Endothelial cell of hepatic sinusoid (primary cell): ENCODE results near the gene BMPR1B.
"Not testable (repeated sequence)": the region's sequence is repeated elsewhere in the genome, so short reads cannot be mapped to it uniquely, and the experiment has no call there.

Source experiments
- in situ Hi-C: cut with HindIII; loops from 2 replicates; pipeline ENCODE4 v1.10.0; 2017; ENCODE audit warnings: low sequenced_read_pairs

The BMPR1B gene

DNA sequence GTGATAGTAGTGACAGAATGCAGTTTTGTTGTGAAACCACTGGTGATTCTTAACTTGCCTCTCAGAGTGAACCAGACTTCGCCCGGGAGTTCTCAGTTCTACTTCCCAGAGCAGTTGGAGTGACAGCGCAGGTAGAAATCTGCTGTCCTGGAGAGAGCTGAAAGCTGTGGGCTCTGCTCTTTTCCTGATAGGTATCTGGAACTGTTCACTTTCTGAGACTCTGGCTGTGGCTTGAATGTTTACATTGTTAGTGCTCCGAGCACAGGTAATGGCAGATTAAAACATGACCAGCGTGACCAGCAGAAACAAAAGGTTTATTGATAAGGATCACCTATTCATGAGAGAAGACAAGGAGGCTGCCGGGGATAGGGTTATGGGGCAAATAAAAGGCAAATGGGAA is 360.7 kb downstream of the BMPR1B start:
- in situ Hi-C loops, result no loop called here

DNA sequence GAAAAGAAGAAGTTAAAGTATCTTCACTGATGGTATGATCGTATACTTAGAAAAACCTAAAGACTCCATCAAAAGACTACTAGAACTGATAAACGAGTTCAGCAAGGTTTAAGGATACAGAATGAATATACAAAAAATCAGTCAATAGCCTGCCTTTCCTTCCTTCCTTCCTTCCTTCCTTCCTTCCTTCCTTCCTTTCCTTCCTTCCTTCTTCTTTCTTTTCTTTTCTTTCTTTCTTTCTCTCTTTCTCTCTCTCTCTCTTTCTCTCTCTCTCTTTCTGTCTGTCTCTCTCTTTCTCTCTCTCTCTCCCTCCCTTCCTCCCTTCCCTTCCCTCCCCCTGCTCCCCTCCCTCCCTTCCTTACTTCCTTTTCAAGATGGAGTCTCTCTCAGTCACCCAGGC is 362.7 kb downstream of the BMPR1B start:
- in situ Hi-C loops, result no loop called here

GRCh38 chr4:95122001-95122400 is 364.2 kb downstream of the BMPR1B start:
- in situ Hi-C loops, result no loop called here

DNA sequence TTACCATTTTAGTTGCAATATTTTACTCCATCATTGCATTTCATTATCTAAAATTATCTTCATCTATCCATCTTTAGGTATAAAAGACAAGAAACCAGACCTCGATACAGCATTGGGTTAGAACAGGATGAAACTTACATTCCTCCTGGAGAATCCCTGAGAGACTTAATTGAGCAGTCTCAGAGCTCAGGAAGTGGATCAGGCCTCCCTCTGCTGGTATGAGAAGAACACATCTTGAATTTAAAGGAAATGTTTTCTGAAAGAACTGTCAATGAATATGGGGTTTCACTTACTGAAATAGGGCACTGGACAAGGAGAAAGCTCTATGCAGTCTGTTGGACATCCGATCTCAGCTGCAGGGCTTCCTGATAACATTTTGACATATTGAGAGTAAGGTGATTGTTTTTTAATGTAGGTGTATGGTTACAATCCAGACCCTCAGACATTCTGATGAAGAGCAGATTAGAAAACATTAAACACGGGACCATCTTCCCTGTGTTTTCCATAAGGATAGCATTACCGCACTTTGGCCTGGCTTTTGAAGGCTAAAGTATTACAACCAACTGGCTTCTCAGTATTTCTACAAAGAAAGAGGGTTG is 367.2 kb downstream of the BMPR1B start:
- in situ Hi-C loops, result no loop called here

DNA sequence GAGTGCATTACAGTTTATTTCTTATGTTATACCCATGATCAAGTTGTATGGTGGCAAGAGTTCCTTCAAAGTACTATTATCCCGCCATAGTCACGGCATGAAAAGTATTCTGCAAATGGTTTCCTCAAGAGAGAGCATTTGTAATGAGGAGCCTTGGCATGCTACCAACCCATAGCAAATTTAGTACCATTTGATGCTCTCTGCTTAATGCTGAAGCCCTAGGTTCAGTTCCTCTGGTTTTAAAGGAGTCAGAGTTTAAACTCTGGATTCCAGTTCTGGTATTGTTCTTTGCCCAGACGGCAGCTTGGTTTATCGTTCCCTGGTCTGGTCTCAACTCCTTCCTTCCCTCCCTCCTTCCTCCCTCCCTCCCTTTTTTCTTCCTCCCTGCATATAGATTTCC is 371.3 kb downstream of the BMPR1B start:
- in situ Hi-C loops, result no loop called here

DNA sequence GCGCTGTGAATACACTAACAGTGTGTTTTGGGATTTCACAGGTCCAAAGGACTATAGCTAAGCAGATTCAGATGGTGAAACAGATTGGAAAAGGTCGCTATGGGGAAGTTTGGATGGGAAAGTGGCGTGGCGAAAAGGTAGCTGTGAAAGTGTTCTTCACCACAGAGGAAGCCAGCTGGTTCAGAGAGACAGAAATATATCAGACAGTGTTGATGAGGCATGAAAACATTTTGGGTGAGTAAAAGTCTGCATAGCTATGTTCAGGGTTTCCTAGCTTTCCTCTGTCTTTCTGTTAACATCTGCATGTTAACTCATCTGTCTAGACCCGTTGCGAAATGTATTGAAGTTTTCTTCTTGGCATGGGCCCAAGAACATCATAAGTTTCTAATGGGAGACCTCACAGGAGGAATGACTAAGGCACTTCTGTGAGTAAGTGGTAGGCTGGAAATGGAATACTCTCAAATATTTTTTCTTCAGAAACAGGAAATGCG is 372.1 kb downstream of the BMPR1B start:
- in situ Hi-C loops, result no loop called here

DNA sequence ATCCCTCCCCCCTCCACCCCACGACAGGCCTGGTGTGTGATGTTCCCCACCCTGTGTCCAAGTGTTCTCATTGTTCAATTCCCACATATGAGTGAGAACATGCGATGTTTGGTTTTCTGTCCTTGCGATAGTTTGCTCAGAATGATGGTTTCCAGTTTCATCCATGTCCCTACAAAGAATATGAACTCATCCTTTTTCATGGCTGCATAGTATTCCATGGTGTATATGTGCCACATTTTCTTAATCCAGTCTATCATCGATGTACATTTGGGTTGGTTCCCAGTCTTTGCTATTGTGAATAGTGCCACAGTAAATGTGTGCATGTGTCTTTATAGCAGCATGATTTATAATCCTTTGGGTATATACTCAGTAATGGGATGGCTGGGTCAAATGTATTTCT is 376.3 kb downstream of the BMPR1B start:
- in situ Hi-C loops, result not testable (repeated sequence)

- in situ Hi-C loops, result not testable (repeated sequence)
These were observed 381.7 kb downstream of the BMPR1B start for GRCh38 chr4:95139424-95139823.

DNA sequence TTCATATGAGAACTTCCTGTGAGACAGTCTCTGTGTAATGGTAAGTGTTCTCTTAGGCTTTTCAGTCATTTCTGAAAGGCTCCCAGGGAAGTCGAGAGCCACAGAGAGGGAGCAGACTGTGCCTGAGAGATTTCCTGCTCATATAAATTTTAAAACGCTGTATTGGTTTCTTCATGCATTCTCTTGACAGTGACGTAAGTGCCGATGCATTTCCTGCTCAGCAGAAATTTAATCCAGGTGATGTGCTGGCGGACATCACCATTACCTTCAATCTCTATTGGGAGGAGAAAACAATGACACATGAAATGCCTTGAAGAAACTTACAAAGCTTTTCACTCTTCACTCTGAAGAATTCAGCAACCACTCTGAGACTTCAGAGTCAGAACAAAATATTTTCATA is 383.6 kb downstream of the BMPR1B start:
- in situ Hi-C loops, result loop anchor here (10.0 kb wide), 1 partner anchor 63 kb away; no protein-coding TSS in a partner anchor

GRCh38 chr4:95142932-95143331 is 385.2 kb downstream of the BMPR1B start:
- in situ Hi-C loops, result loop anchor here (10.0 kb wide), 1 partner anchor 62 kb away; no protein-coding TSS in a partner anchor

GRCh38 chr4:95151255-95151654 is 393.5 kb downstream of the BMPR1B start:
- in situ Hi-C loops, result no loop called here

- in situ Hi-C loops, result no loop called here
These were observed 395.4 kb downstream of the BMPR1B start for GRCh38 chr4:95153182-95153581.

GRCh38 chr4:95155759-95156451 is 398.1 kb downstream of the BMPR1B start:
- in situ Hi-C loops, result no loop called here

- in situ Hi-C loops, result no loop called here
These were observed 398.7 kb downstream of the BMPR1B start for GRCh38 chr4:95156452-95156765.

DNA sequence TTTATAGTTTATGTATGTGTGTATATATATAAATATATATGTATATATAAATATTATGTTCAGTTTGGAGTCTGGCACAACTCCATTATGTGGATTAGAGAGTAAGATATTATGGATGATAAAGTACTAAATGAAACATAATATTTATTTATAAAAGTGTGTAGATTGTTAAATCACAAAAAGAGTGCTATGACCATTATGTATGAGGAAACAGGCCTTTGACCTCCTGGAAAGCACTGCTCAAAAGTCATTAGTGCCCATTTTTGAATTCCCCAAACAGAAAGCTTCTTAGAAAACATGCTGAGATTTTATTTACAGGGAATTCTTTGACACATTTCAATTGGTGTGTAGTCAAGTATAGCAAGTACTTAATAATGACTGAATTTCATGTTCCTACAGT is 399.8 kb downstream of the BMPR1B start:
- in situ Hi-C loops, result no loop called here

DNA sequence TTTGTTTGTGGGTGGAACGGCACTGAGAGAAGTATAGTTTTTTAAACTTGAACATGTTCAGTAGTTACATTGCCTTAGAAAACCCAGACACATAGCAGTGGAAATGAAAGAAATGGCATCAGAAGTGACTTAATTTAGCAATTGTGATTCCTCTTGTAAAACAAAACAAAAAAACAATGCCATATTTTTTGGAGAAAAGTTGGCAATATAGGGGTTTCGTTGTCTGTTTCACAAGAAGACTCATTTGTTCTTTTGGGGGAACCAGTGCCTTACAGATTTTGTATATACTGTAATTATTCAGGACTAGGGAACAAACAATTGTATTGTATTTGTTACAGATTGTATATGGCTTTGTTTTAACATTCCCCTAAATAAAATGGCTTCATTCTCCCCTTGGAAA is 400.3 kb downstream of the BMPR1B start:
- in situ Hi-C loops, result no loop called here

DNA sequence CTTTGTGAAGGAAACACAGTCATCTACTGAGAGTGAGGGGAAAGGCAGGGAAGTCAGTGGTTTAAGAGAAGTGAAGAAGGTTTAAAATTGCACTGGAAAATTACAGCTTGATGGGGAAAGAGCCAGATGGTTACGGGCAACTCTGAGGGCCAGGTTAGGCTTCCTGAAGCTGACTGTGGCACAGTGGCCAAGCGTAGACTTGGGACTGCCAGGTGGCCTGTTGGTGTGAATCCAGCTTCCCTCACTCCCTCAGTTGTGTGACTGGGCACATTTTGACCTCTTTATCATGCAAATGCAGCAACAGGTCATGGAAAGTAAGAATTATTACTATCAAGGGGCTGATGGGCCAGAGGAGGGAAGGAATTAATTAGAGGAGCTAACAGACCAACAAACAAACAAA is 400.9 kb downstream of the BMPR1B start:
- in situ Hi-C loops, result no loop called here

- in situ Hi-C loops, result no loop called here
These were observed 401.6 kb downstream of the BMPR1B start for GRCh38 chr4:95159384-95159783.

DNA sequence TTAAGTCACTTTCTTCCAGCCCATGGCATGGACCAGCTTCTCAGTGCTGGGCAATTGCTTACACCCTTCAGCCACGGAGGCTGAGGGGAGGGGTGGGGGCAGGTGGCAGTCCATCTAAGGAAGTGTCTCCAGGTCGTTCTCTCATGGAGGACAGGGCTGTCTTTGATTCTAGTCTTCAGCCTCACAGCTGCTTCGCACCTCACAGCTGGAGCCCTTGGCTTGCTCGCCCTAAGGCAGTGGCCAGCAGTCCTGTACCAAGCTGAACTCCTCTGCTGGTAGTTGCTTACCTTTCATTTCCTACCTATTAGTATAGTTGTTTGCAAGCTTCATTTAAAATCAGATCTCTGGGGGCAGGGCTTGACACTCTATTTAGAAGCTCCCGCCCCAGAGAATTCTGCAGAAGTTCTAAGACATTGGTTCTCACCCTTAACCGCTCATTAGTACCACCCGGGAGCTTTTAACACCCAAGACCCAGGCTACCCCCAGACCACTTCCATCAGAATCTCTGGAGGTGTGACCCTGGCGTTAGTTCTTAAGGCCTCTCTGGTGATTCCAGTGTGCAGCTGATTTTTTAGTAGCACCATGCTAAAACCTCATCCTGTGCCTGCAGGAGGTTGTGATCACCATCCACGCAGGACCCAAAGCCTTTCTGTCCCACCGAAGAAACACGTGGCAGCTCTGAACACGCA is 404.2 kb downstream of the BMPR1B start:
- in situ Hi-C loops, result loop anchor here (5.0 kb wide), 1 partner anchor 1190 kb away; no protein-coding TSS in a partner anchor

DNA sequence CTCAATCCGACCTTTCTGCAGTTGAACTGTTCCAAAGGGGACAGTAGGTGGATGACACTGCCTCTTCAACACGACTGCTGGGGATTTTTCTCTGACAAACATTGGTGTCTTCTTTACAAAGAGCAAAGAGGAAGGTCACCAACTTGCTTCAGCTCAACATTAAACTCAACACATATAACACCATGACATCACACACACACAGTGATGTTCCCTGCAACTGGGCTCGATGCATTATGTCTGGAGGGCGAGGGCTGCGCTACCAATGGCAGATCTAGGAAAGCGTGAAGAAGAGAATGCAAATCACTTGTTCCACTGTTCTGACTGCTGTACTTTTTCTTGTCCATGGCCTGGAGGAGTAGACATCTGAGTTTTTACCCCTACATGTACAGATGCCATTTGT is 405.1 kb downstream of the BMPR1B start:
- in situ Hi-C loops, result loop anchor here (5.0 kb wide), 1 partner anchor 1189 kb away; no protein-coding TSS in a partner anchor

DNA sequence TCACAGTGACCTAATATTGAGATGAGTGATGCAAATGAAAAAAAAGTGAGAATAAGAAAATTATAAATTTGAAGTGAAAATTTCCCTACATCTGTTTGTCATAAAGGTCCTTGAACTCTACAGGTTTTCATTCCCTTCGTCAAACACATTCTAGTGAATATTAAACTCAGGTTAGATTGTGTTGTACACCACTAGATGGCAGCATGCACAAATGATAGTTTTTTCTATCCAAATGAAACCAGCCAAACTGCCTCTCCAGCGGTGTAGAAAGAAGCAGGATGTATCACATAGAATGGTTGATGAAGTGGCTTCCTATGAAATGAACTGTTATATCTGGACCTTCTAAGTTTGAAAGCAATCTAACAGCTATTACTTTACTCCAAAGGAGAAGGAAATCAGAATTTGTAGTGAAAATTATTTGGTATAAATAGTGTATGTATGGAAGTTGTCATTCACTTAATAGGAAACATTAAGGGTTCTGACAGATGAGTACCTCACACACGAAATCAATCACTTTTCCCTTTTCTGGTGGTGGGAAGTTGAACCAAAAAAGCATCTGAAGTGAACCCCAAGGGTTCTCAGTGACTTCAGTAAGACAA is 408.3 kb downstream of the BMPR1B start:
- in situ Hi-C loops, result no loop called here

GRCh38 chr4:95167805-95168204 is 410.1 kb downstream of the BMPR1B start:
- in situ Hi-C loops, result no loop called here
